ENCODE measurements around the gene PSMD1. TPM values are rescaled to one million over a fixed set of nuclear protein-coding genes. Genes with fewer than 3 reads are reported as not detected.

PSMD1 gene
- total and polyA plus RNA-seq, 12 donors, result 39.8 to 113 (median 94.0) TPM

GRCh38 chr2:231068525-231069222 lies 12.0 kb downstream of the PSMD1 start:
- TF ChIP-seq CTCF (IDR thresholded peaks at IDR 0.05), result no peak
- DNase-seq, result no peak
- no peaks in the 10 kb centered on the region for H3K9me3 ChIP-seq
- ATAC-seq, result no peak
- peaks cover 0 to 100% (median 34%) of the 10 kb centered on the region in 9 donors for H3K36me3 ChIP-seq
- no peaks in the 10 kb centered on the region for H3K27me3 ChIP-seq
- intact Hi-C loops (cut with DNase I), result no loop called here
- 95 to 96% methylated on average over 5 of the region's 5 CpGs for whole genome bisulfite sequencing, 2 donors
- no peak overlapping the region for H3K27ac ChIP-seq
- H3K4me3 ChIP-seq, result no peak overlapping the region
- no peaks in the 10 kb centered on the region for H3K4me1 ChIP-seq

GRCh38 chr2:231069379-231070054 lies 12.8 kb downstream of the PSMD1 start:
- Histone ChIP-seq H3K27me3 (no peaks in the 10 kb centered on the region), H3K27ac (no peak overlapping the region), H3K9me3 (no peaks in the 10 kb centered on the region), H3K4me1 (no peaks in the 10 kb centered on the region), H3K36me3 (peaks cover 0 to 100% (median 36%) of the 10 kb centered on the region in 9 donors), H3K4me3 (no peak overlapping the region)
- no peak for DNase-seq
- intact Hi-C loops (cut with DNase I), result no loop called here
- 88 to 96% methylated on average over 1 of the region's 1 CpG for WGBS, 2 donors
- TF ChIP-seq CTCF (IDR thresholded peaks at IDR 0.05), result no peak
- no peak for ATAC-seq

GRCh38 chr2:231084565-231084964 lies 27.9 kb downstream of the PSMD1 start:
- H3K4me1 ChIP-seq, result no peaks in the 10 kb centered on the region
- H3K27me3 ChIP-seq, result no peaks in the 10 kb centered on the region
- H3K9me3 ChIP-seq, result no peaks in the 10 kb centered on the region
- DNase-seq (no peak), ATAC-seq (no peak)
- WGBS, 2 donors, result 87 to 89% methylated on average over 1 of the region's 1 CpG
- intact Hi-C loops (cut with DNase I), result no loop called here
- peaks cover 2 to 100% (median 93%) of the 10 kb centered on the region in 9 donors for H3K36me3 ChIP-seq
- no peak for TF ChIP-seq CTCF (IDR thresholded peaks at IDR 0.05)
- no peak overlapping the region for H3K4me3 ChIP-seq
- H3K27ac ChIP-seq, result no peak overlapping the region

GRCh38 chr2:231088754-231089153 lies 32.1 kb downstream of the PSMD1 start:
- H3K4me3 ChIP-seq, result no peak overlapping the region
- H3K36me3 ChIP-seq, result peaks cover 2 to 99% (median 59%) of the 10 kb centered on the region in 9 donors
- peaks cover 0 to 4% (median 0%) of the 10 kb centered on the region in 9 donors for H3K4me1 ChIP-seq
- H3K9me3 ChIP-seq, result no peaks in the 10 kb centered on the region
- DNase-seq (no peak), ATAC-seq (no peak)
- H3K27me3 ChIP-seq, result no peaks in the 10 kb centered on the region
- no peak overlapping the region for H3K27ac ChIP-seq
- intact Hi-C loops (cut with DNase I), result no loop called here
- TF ChIP-seq CTCF (IDR thresholded peaks at IDR 0.05), result no peak
- 49 to 54% methylated on average over 4 of the region's 4 CpGs for WGBS, 2 donors
